Liver (tissue), 3 donors: ENCODE results near the gene OR2G2.

ENCODE experiments used
- EGR1 ChIP-seq, 2 donors: IDR thresholded peaks; 2 replicates each; pipeline ENCODE4 v1.6.1; 2016 to 2018; ENCODE audit warnings: antibody characterized with exemption in 2 of 2, low read depth in 2 of 2
- GABPA ChIP-seq, 2 donors: IDR thresholded peaks in 1 of 2; conservative IDR thresholded peaks in 1 of 2; 2 replicates each; pipeline ENCODE4 v1.6.1; 2016; ENCODE audit warnings: antibody characterized with exemption in 2 of 2, mild to moderate bottlenecking in 1 of 2, moderate library complexity in 1 of 2
- HNF4A ChIP-seq, 2 donors: conservative IDR thresholded peaks; 2 replicates each; pipeline ENCODE4 v1.6.1; 2016; ENCODE audit warnings: antibody characterized with exemption in 2 of 2, mild to moderate bottlenecking in 2 of 2
- JUND ChIP-seq, 2 donors: IDR thresholded peaks; 2 replicates each; pipeline ENCODE4 v1.6.1; 2016; ENCODE audit warnings: antibody characterized with exemption in 2 of 2
- NR2F2 ChIP-seq: IDR thresholded peaks from 2 replicates; pipeline ENCODE4 v1.6.1; 2016; ENCODE audit warnings: antibody characterized with exemption
- RAD21 ChIP-seq, 2 donors: IDR thresholded peaks; 2 replicates each; pipeline ENCODE4 v1.6.1; 2016; ENCODE audit warnings: antibody characterized with exemption in 2 of 2, mild to moderate bottlenecking in 2 of 2
- RXRA ChIP-seq, 2 donors: IDR thresholded peaks; 2 replicates each; pipeline ENCODE4 v1.6.1; 2017 to 2018; ENCODE audit warnings: antibody characterized with exemption in 2 of 2, mild to moderate bottlenecking in 1 of 2
- SP1 ChIP-seq: IDR thresholded peaks from 2 replicates; pipeline ENCODE4 v1.6.1; 2018; ENCODE audit warnings: antibody characterized with exemption, mild to moderate bottlenecking
- TAF1 ChIP-seq: conservative IDR thresholded peaks from 2 replicates; pipeline ENCODE4 v1.6.1; 2016; ENCODE audit warnings: antibody characterized with exemption, mild to moderate bottlenecking
- YY1 ChIP-seq: IDR thresholded peaks from 2 replicates; pipeline ENCODE4 v1.6.1; 2016; ENCODE audit warnings: antibody characterized with exemption, mild to moderate bottlenecking
- TF ChIP-seq, protein P1 (sequence below): fragments of 150-350 bp; IDR thresholded peaks from 2 replicates; pipeline ENCODE4 v1.5.1; 2017; ENCODE audit warnings: improper control_type of control experiment, low read depth, low read length; ENCODE audit not compliant: missing input control
- TF ChIP-seq, protein P2 (sequence below): IDR thresholded peaks from 2 replicates; pipeline ENCODE4 v1.6.1; 2016; ENCODE audit warnings: antibody characterized with exemption, mild to moderate bottlenecking
- TF ChIP-seq, protein P3 (sequence below): IDR thresholded peaks from 2 replicates; pipeline ENCODE4 v1.6.1; 2016; ENCODE audit warnings: antibody characterized with exemption
- donor health status: healthy.
- donor health status: healthy.

DNA sequence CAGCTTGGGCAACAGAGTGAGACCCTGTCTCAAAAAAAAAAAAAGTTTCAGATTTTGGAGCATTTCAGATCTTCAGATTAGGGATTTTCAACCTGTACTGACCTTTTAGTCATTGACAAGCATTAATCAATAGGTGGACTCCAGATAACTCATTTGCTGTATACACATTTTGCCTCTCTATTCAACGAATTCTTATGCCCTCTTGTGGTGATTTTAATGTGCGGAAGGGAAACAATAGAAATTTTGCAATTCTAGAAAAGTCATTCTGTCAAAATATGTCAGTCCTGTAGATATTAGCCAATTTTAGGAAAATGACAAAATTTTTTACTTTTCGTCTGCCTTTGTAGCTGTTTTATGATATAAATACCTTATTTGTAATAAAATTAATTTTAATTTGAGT, 11.6 kb upstream of the OR2G2 start:
- TF ChIP-seq RAD21 (IDR thresholded peaks at IDR 0.05), result peak; percentile 59 to 62
- TF ChIP-seq, protein P1, sequence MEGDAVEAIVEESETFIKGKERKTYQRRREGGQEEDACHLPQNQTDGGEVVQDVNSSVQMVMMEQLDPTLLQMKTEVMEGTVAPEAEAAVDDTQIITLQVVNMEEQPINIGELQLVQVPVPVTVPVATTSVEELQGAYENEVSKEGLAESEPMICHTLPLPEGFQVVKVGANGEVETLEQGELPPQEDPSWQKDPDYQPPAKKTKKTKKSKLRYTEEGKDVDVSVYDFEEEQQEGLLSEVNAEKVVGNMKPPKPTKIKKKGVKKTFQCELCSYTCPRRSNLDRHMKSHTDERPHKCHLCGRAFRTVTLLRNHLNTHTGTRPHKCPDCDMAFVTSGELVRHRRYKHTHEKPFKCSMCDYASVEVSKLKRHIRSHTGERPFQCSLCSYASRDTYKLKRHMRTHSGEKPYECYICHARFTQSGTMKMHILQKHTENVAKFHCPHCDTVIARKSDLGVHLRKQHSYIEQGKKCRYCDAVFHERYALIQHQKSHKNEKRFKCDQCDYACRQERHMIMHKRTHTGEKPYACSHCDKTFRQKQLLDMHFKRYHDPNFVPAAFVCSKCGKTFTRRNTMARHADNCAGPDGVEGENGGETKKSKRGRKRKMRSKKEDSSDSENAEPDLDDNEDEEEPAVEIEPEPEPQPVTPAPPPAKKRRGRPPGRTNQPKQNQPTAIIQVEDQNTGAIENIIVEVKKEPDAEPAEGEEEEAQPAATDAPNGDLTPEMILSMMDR, result peak; percentile 34
- no peak for TF ChIP-seq SP1
- TF ChIP-seq RXRA (IDR thresholded peaks at IDR 0.05), result no peak
- no peak for TF ChIP-seq EGR1 (IDR thresholded peaks at IDR 0.05; ENCODE audit: low read depth in 2 of 2)
- no peak for TF ChIP-seq GABPA (IDR thresholded peaks at IDR 0.05 in 1 of 2, conservative IDR thresholded peaks at IDR 0.05 in 1 of 2)
- no peak for TF ChIP-seq NR2F2
- TF ChIP-seq, protein P2, sequence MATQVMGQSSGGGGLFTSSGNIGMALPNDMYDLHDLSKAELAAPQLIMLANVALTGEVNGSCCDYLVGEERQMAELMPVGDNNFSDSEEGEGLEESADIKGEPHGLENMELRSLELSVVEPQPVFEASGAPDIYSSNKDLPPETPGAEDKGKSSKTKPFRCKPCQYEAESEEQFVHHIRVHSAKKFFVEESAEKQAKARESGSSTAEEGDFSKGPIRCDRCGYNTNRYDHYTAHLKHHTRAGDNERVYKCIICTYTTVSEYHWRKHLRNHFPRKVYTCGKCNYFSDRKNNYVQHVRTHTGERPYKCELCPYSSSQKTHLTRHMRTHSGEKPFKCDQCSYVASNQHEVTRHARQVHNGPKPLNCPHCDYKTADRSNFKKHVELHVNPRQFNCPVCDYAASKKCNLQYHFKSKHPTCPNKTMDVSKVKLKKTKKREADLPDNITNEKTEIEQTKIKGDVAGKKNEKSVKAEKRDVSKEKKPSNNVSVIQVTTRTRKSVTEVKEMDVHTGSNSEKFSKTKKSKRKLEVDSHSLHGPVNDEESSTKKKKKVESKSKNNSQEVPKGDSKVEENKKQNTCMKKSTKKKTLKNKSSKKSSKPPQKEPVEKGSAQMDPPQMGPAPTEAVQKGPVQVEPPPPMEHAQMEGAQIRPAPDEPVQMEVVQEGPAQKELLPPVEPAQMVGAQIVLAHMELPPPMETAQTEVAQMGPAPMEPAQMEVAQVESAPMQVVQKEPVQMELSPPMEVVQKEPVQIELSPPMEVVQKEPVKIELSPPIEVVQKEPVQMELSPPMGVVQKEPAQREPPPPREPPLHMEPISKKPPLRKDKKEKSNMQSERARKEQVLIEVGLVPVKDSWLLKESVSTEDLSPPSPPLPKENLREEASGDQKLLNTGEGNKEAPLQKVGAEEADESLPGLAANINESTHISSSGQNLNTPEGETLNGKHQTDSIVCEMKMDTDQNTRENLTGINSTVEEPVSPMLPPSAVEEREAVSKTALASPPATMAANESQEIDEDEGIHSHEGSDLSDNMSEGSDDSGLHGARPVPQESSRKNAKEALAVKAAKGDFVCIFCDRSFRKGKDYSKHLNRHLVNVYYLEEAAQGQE, result no peak
- no peak for TF ChIP-seq TAF1
- no peak for TF ChIP-seq YY1
- TF ChIP-seq, protein P3, sequence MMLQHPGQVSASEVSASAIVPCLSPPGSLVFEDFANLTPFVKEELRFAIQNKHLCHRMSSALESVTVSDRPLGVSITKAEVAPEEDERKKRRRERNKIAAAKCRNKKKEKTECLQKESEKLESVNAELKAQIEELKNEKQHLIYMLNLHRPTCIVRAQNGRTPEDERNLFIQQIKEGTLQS, result no peak
- TF ChIP-seq JUND (IDR thresholded peaks at IDR 0.05), result no peak
- TF ChIP-seq HNF4A (conservative IDR thresholded peaks at IDR 0.05), result no peak
